K562 (cell line): ENCODE data around the gene FAM3C. TPM values are rescaled to one million over a fixed set of nuclear protein-coding genes. Genes with fewer than 3 reads are reported as not detected.

ENCODE experiments used
- BRD4 ChIP-seq: fragments of 200-600 bp; sonication (generic); IDR thresholded peaks from 2 replicates; pipeline ENCODE4 v1.6.1; 2017; ENCODE audit warnings: inconsistent platforms
- CBFA2T3 ChIP-seq: fragments of 450-650 bp; IDR thresholded peaks from 2 replicates; pipeline ENCODE4 v1.6.1; 2017
- CC2D1A ChIP-seq: fragments of 450-650 bp; IDR thresholded peaks from 2 replicates; pipeline ENCODE4 v1.6.1; 2017; ENCODE audit warnings: mild to moderate bottlenecking
- CTCF ChIP-seq, 3 experiments: IDR thresholded peaks in 2 of 3; conservative IDR thresholded peaks in 1 of 3; 2 replicates each; pipeline ENCODE4 v1.5.1; 2011 to 2012; ENCODE audit warnings: low read length in 3 of 3, mild to moderate bottlenecking in 3 of 3, control low read depth in 2 of 3, improper control_type of control experiment in 1 of 3, inconsistent platforms in 1 of 3, low read depth in 1 of 3, mixed read lengths in 1 of 3, moderate library complexity in 1 of 3; ENCODE audit not compliant: insufficient read depth in 2 of 3
- EP400 ChIP-seq: fragments of 450-650 bp; IDR thresholded peaks from 2 replicates; pipeline ENCODE4 v1.6.1; 2017; ENCODE audit warnings: antibody characterized with exemption, mild to moderate bottlenecking, moderate library complexity
- FOXK2 ChIP-seq, 2 experiments: fragments of 450-650 bp; IDR thresholded peaks in 1 of 2; conservative IDR thresholded peaks in 1 of 2; 2 replicates each; pipeline ENCODE4 v1.6.1; 2016; ENCODE audit warnings: low read depth in 2 of 2, mild to moderate bottlenecking in 1 of 2
- HBP1 ChIP-seq: fragments of 450-650 bp; formaldehyde crosslinking; IDR thresholded peaks from 2 replicates; pipeline ENCODE4 v1.4.0; 2022; ENCODE audit warnings: missing genetic modification characterization
- JUN ChIP-seq, 2 experiments: sonication (generic) in 1 of 2; formaldehyde crosslinking in 1 of 2; IDR thresholded peaks; 2 replicates each; pipeline versions ENCODE4 v1.6.1 to v1.8.0; 2012 to 2022; ENCODE audit warnings: borderline replicate concordance in 2 of 2, mild to moderate bottlenecking in 2 of 2, improper control_type of control experiment in 1 of 2, low read depth in 1 of 2, low read length in 1 of 2, missing genetic modification reagents in 1 of 2
- KAT7 ChIP-seq: sonication (generic); formaldehyde crosslinking; IDR thresholded peaks from 2 replicates; pipeline ENCODE4 v1.8.0; 2022; ENCODE audit warnings: missing genetic modification reagents, mild to moderate bottlenecking, borderline replicate concordance
- KDM1A ChIP-seq, 2 experiments: fragments of 450-650 bp; IDR thresholded peaks; 2 replicates each; pipeline ENCODE4 v1.6.1; 2016; ENCODE audit warnings: mild to moderate bottlenecking in 2 of 2
- MAFF ChIP-seq: IDR thresholded peaks from 2 replicates; pipeline ENCODE4 v1.6.1; 2012; ENCODE audit warnings: low read length, improper control_type of control experiment
- NCOA2 ChIP-seq, 2 experiments: fragments of 450-650 bp; IDR thresholded peaks; 2 replicates each; pipeline ENCODE4 v1.6.1; 2018; ENCODE audit warnings: mild to moderate bottlenecking in 2 of 2, moderate library complexity in 1 of 2; ENCODE audit not compliant: partially characterized antibody in 2 of 2
- NCOR1 ChIP-seq: fragments of 450-650 bp; IDR thresholded peaks from 2 replicates; pipeline ENCODE4 v1.6.1; 2016; ENCODE audit warnings: mild to moderate bottlenecking, moderate library complexity
- NFE2L1 ChIP-seq: fragments of 450-650 bp; IDR thresholded peaks from 2 replicates; pipeline ENCODE4 v1.6.1; 2016; ENCODE audit warnings: missing genetic modification characterization, low read depth, mild to moderate bottlenecking, missing compliant biosample characterization, moderate library complexity, borderline replicate concordance
- POLR2H ChIP-seq: IDR thresholded peaks from 2 replicates; pipeline ENCODE4 v1.6.1; 2016; ENCODE audit warnings: missing genetic modification characterization, low read depth, mild to moderate bottlenecking, control low read depth, missing compliant biosample characterization, moderate library complexity
- SMAD3 ChIP-seq: fragments of 450-650 bp; formaldehyde crosslinking; conservative IDR thresholded peaks from 2 replicates; pipeline ENCODE4 v1.4.0; 2020; ENCODE audit warnings: mild to moderate bottlenecking
- TBL1XR1 ChIP-seq, 2 experiments: IDR thresholded peaks; 2 replicates each; pipeline ENCODE4 v1.6.1; 2012; ENCODE audit warnings: improper control_type of control experiment in 2 of 2, low read length in 2 of 2, mild to moderate bottlenecking in 1 of 2
- TBP ChIP-seq: optimal IDR thresholded peaks from 2 replicates; pipeline ENCODE3; 2011; ENCODE audit warnings: low read depth, low read length, improper control_type of control experiment
- ZBTB9 ChIP-seq: fragments of 450-650 bp; formaldehyde crosslinking; IDR thresholded peaks from 2 replicates; pipeline ENCODE4 v1.4.0; 2020; ENCODE audit warnings: mild to moderate bottlenecking, moderate library complexity
- ZNF212 ChIP-seq: fragments of 450-650 bp; formaldehyde crosslinking; IDR thresholded peaks from 2 replicates; pipeline ENCODE4 v1.4.0; 2020; ENCODE audit warnings: mild to moderate bottlenecking
- ZNF224 ChIP-seq: sonication (generic); formaldehyde crosslinking; IDR thresholded peaks from 2 replicates; pipeline ENCODE4 v1.8.0; 2022; ENCODE audit warnings: mild to moderate bottlenecking, missing genetic modification reagents
- polyA plus RNA-seq, 8 experiments: library from polyadenylated mRNA; depleted of rRNA in 4 of 8; stranded (reverse) in 5 of 8; unstranded in 3 of 8; fragments of >200 nt; fragmentation: Nextera tagmentation in 2 of 8; fragmentation: Illumina TruSeq in 1 of 8; extraction: Ambion mirVana in 2 of 8; extraction: Trizol in 1 of 8; gene quantifications; 2 replicates each; pipeline versions ENCODE4 v1.2.1 to v1.2.3, GENCODE V29; 2011 to 2014; ENCODE audit warnings: inconsistent platforms in 1 of 8, missing spikeins in 1 of 8
- total RNA-seq, 7 experiments: library from RNA; depleted of rRNA in 6 of 7; stranded (reverse); fragments of >200 nt in 6 of 7; fragmentation: Illumina TruSeq in 2 of 7; extraction: Trizol in 2 of 7; gene quantifications; 2 replicates each; pipeline versions ENCODE4 v1.2.1 to v1.2.3, GENCODE V29; 2011 to 2021; ENCODE audit warnings: low replicate concordance in 1 of 7
- TF ChIP-seq, protein P1 (sequence below): fragments of 450-650 bp; IDR thresholded peaks from 2 replicates; pipeline ENCODE4 v1.6.1; 2014; ENCODE audit warnings: low read depth, mild to moderate bottlenecking, moderate library complexity, borderline replicate concordance

Gene FAM3C
- total and polyA plus RNA-seq, 9 of the 15 experiments (the other 6 are each of a cell fraction or from before 2014, with no cell fraction given): 10.6 to 42.6 (median 30.0) TPM

DNA sequence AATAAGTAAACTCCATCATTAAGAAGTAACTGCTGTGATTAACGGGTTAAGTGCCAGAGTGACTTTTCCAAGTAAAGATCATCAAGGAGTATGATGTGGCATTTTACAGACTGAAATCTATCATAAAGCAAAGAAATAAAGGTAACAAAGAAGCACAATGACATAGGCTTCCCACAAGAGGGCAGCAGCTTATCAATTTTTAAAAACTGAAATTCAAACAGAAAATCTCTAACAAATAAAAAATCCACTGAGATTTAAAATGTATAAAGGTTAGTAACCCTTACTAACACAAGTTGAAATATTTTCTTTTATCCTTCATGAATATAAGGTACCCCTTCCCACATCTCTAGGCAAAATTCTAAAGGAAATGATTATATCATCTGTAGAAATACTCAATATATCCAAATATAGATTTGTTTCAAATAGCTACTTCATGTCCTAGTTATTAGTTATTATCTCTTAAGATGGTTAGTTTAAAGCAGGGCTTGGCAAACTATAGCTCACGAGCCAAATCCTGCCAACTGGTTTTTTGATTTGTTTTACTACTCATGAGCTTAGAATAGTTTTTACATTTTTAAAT lies 29.2 kb downstream of the FAM3C start (continued):
- TF ChIP-seq CTCF (IDR thresholded peaks at IDR 0.05 in 2 of 3, conservative IDR thresholded peaks at IDR 0.05 in 1 of 3; ENCODE audit: insufficient read depth in 2 of 3, low read depth in 1 of 3, low read length in 3 of 3) (peak; percentile 64 to 95 (median 74); a peak in 5 of 6 replicates), TBP (no peak), SMAD3 (no peak), HBP1 (CRISPR knock-in tag) (no peak), KDM1A (IDR thresholded peaks at IDR 0.05) (peak; percentile 45 to 60; a peak in 2 of 4 replicates), CBFA2T3 (no peak), POLR2H (tag) (peak; percentile 58), NCOA2 (IDR thresholded peaks at IDR 0.05; ENCODE audit: partially characterized antibody in 2 of 2) (peak in 1 of 2 experiments; percentile 44), TBL1XR1 (IDR thresholded peaks at IDR 0.05; ENCODE audit: low read length in 2 of 2) (no peak), NFE2L1 (tag) (no peak), EP400 (0 out of 2 replicates have a peak, but pooled peaks have one; percentile 29), ZNF224 (CRISPR knock-in tag) (no peak), BRD4 (no peak), ZBTB9 (CRISPR knock-in tag) (no peak), FOXK2 (conservative IDR thresholded peaks at IDR 0.05 in 1 of 2, IDR thresholded peaks at IDR 0.05 in 1 of 2; ENCODE audit: low read depth in 2 of 2) (peak in 1 of 2 experiments; percentile 46; a peak in 1 of 4 replicates), JUN (IDR thresholded peaks at IDR 0.05; ENCODE audit: borderline replicate concordance, low read depth, low read length) (no peak), JUN (CRISPR knock-in tag; IDR thresholded peaks at IDR 0.05; ENCODE audit: borderline replicate concordance) (no peak), NCOR1 (no peak), CC2D1A (peak; percentile 63; the same call in 1 of the 2 replicates), ZNF212 (CRISPR knock-in tag) (no peak), MAFF (no peak), KAT7 (no peak)
- TF ChIP-seq, protein P1, sequence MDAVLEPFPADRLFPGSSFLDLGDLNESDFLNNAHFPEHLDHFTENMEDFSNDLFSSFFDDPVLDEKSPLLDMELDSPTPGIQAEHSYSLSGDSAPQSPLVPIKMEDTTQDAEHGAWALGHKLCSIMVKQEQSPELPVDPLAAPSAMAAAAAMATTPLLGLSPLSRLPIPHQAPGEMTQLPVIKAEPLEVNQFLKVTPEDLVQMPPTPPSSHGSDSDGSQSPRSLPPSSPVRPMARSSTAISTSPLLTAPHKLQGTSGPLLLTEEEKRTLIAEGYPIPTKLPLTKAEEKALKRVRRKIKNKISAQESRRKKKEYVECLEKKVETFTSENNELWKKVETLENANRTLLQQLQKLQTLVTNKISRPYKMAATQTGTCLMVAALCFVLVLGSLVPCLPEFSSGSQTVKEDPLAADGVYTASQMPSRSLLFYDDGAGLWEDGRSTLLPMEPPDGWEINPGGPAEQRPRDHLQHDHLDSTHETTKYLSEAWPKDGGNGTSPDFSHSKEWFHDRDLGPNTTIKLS: no peak
